MCF 10A (cell line): ENCODE results near the gene AHCYL1. TPM values are rescaled to one million over a fixed set of nuclear protein-coding genes. Genes with fewer than 3 reads are reported as not detected.
A peak's percentile ranks its signal among the peaks of the same experiment; 100 is the strongest.

Experiments
- BruUV-seq: library from RNA; stranded (reverse); fragments of 400-500 nt; replicated peaks from 2 replicates; lab custom pipeline; 2021; lab: Mats Ljungman, UMichigan
- CTCF ChIA-PET: fragments of 300-600 bp; sonication (Branson Sonifier 250); formaldehyde crosslinking; extraction: SDS; loops from one replicate; lab custom pipeline; 2021; ENCODE audit warnings: antibody characterized with exemption, inconsistent platforms; lab: Yijun Ruan, JAX
- POLR2A ChIA-PET: fragments of 300-600, 350-650 bp; sonication (Branson Sonifier 250); formaldehyde crosslinking; extraction: SDS; loops from one replicate; lab custom pipeline; 2020; ENCODE audit warnings: antibody characterized with exemption, inconsistent platforms; lab: Yijun Ruan, JAX
- DNase-seq: peaks from one replicate; pipeline ENCODE4 v3.0.0-alpha.2; 2018; ENCODE audit not compliant: unreplicated experiment
- H3K27ac Mint-ChIP-seq: one replicate; pipeline ENCODE4 v1.8.0; 2022; ENCODE audit warnings: mild to moderate bottlenecking, low read depth, mixed read lengths; ENCODE audit not compliant: unreplicated experiment
- H3K27me3 Mint-ChIP-seq: one replicate; pipeline ENCODE4 v1.8.0; 2022; ENCODE audit warnings: mixed read lengths; ENCODE audit not compliant: insufficient read depth, unreplicated experiment
- H3K36me3 Mint-ChIP-seq: one replicate; pipeline ENCODE4 v1.8.0; 2022; ENCODE audit warnings: mild to moderate bottlenecking, moderate library complexity, mixed read lengths; ENCODE audit not compliant: insufficient read depth, unreplicated experiment
- H3K4me1 Mint-ChIP-seq: one replicate; pipeline ENCODE4 v1.8.0; 2022; ENCODE audit warnings: mixed read lengths; ENCODE audit not compliant: insufficient read depth, unreplicated experiment
- H3K4me3 Mint-ChIP-seq: one replicate; pipeline ENCODE4 v1.8.0; 2022; ENCODE audit warnings: mild to moderate bottlenecking, moderate library complexity, mixed read lengths; ENCODE audit not compliant: unreplicated experiment
- H3K9me3 Mint-ChIP-seq: one replicate; pipeline ENCODE4 v1.8.0; 2022; ENCODE audit warnings: mixed read lengths; ENCODE audit not compliant: unreplicated experiment
- CTCF ChIP-seq: fragments of 200-600 bp; IDR thresholded peaks from one replicate; pipeline ENCODE4 v1.8.0; 2022; ENCODE audit warnings: antibody characterized with exemption, mild to moderate bottlenecking; ENCODE audit not compliant: unreplicated experiment
- intact Hi-C: fragments of 100-400 bp; cut with micrococcal nuclease; formaldehyde crosslinking; loops from 2 replicates; pipeline ENCODE4 v1.14.1; 2022
- total RNA-seq: library from RNA; stranded (reverse); gene quantifications from 2 replicates; pipeline ENCODE4 v1.2.3, GENCODE V29; 2022

The AHCYL1 gene
- total RNA-seq, 1 experiment from 2014 or later = 104 TPM

GRCh38 chr1:109986054-109986444 lies 1.5 kb downstream of the AHCYL1 start:
- POLR2A ChIA-PET = interaction anchor here (0.6 to 5.1 kb wide), 18 partner anchors 8 to 440 kb away, joined by 3 to 82 read pairs (median 16); partner anchors contain the start of genes AMPD2, GNAI3, GNAT2 and STRIP1
- H3K27ac Mint-ChIP-seq = peak overlapping the region; percentile 99
- CTCF ChIA-PET = interaction anchor here (0.6 to 18.3 kb wide), 14 partner anchors 11 to 441 kb away, joined by 3 to 969 read pairs (median 12); no protein-coding TSS in a partner anchor
- no TSS peak for BruUV-seq
- H3K4me1 Mint-ChIP-seq = peaks cover 50% of the 10 kb centered on the region
- intact Hi-C loops = loop anchor here (10.0 kb wide), 1 partner anchor 111 kb away; no protein-coding TSS in a partner anchor
- no peaks in the 10 kb centered on the region for H3K27me3 Mint-ChIP-seq
- DNase-seq = no peak
- H3K36me3 Mint-ChIP-seq = peaks cover 13% of the 10 kb centered on the region
- TF ChIP-seq CTCF = no peak
- H3K9me3 Mint-ChIP-seq = no peaks in the 10 kb centered on the region
- H3K4me3 Mint-ChIP-seq = peak overlapping the region; percentile 92

GRCh38 chr1:109988349-109988914 lies 3.9 kb downstream of the AHCYL1 start:
- Mint-ChIP-seq H3K27ac (peak overlapping the region; percentile 16), H3K4me1 (peaks cover 41% of the 10 kb centered on the region), H3K9me3 (no peaks in the 10 kb centered on the region), H3K4me3 (no peak overlapping the region), H3K36me3 (peaks cover 19% of the 10 kb centered on the region), H3K27me3 (no peaks in the 10 kb centered on the region)
- intact Hi-C loops = loop anchor here (10.0 kb wide), 1 partner anchor 114 kb away; no protein-coding TSS in a partner anchor
- ChIA-PET CTCF (interaction anchor here (0.9 to 18.3 kb wide), 4 partner anchors 8 to 350 kb away, joined by 3 to 969 read pairs (median 88); no protein-coding TSS in a partner anchor), POLR2A (interaction anchor here (1.0 to 4.8 kb wide), 2 partner anchors 13 to 494 kb away, joined by 3 to 26 read pairs; partner anchors contain the start of gene CYB561D1)
- DNase-seq = no peak
- BruUV-seq = no TSS peak
- no peak for TF ChIP-seq CTCF

GRCh38 chr1:109989506-109990301 lies 5.1 kb downstream of the AHCYL1 start:
- Mint-ChIP-seq H3K4me3 (peak overlapping the region; percentile 31), H3K27ac (peak overlapping the region; percentile 16), H3K36me3 (peaks cover 19% of the 10 kb centered on the region), H3K27me3 (no peaks in the 10 kb centered on the region), H3K4me1 (peaks cover 48% of the 10 kb centered on the region), H3K9me3 (no peaks in the 10 kb centered on the region)
- intact Hi-C loops = loop anchor here (10.0 kb wide), 1 partner anchor 115 kb away; no protein-coding TSS in a partner anchor
- ChIA-PET CTCF (interaction anchor here (0.7 to 18.3 kb wide), 2 partner anchors 208 to 350 kb away, joined by 3 to 969 read pairs; no protein-coding TSS in a partner anchor), POLR2A (interaction anchor here (0.6 to 1.0 kb wide), 2 partner anchors 20 to 496 kb away, joined by 3 read pairs; partner anchors contain the start of gene CYB561D1)
- TF ChIP-seq CTCF = no peak
- no peak for DNase-seq
- no TSS peak for BruUV-seq
